ENCODE data around the gene MEGF8. TPM values are rescaled to one million over a fixed set of nuclear protein-coding genes. Genes with fewer than 3 reads are reported as not detected.

The MEGF8 gene
- total and polyA plus RNA-seq, 2 of the 8 experiments (the other 6 are each of a cell fraction or from before 2014, with no cell fraction given): 13.0 to 23.7 TPM

GRCh38 chr19:42369433-42370067, 44.1 kb downstream of the MEGF8 start (continued):
- TF ChIP-seq RAD21 (IDR thresholded peaks at IDR 0.05 in 1 of 2, conservative IDR thresholded peaks at IDR 0.05 in 1 of 2; ENCODE audit: low read depth in 2 of 2, low read length in 2 of 2) (no peak), SIRT6 (IDR thresholded peaks at IDR 0.05; ENCODE audit: low read length) (no peak), SUZ12 (IDR thresholded peaks at IDR 0.05; ENCODE audit: low read length) (no peak)
